ENCODE results near the gene DPP8.
"Not testable (repeated sequence)": the region's sequence is repeated elsewhere in the genome, so short reads cannot be mapped to it uniquely, and the experiment has no call there.

- not testable (repeated sequence) for TF ChIP-seq CTCF (conservative IDR thresholded peaks at IDR 0.05 in 1 of 2, IDR thresholded peaks at IDR 0.05 in 1 of 2; ENCODE audit: low read depth in 1 of 2, low read length in 2 of 2); EZH2 (IDR thresholded peaks at IDR 0.05; ENCODE audit: low read length, missing control alignments)
Measured at GRCh38 chr15:65463096-65463495, 54.4 kb downstream of the DPP8 start.
